Activated T-helper 1 cell treated with Interleukin-2 at 50 U/mL for 16 hours (primary cell): ENCODE data around the gene TNFRSF8.

Source experiments
- DNase-seq: peaks from one replicate; pipeline ENCODE4 v3.0.0-alpha.2; 2020; ENCODE audit warnings: low read depth

The TNFRSF8 gene

DNA sequence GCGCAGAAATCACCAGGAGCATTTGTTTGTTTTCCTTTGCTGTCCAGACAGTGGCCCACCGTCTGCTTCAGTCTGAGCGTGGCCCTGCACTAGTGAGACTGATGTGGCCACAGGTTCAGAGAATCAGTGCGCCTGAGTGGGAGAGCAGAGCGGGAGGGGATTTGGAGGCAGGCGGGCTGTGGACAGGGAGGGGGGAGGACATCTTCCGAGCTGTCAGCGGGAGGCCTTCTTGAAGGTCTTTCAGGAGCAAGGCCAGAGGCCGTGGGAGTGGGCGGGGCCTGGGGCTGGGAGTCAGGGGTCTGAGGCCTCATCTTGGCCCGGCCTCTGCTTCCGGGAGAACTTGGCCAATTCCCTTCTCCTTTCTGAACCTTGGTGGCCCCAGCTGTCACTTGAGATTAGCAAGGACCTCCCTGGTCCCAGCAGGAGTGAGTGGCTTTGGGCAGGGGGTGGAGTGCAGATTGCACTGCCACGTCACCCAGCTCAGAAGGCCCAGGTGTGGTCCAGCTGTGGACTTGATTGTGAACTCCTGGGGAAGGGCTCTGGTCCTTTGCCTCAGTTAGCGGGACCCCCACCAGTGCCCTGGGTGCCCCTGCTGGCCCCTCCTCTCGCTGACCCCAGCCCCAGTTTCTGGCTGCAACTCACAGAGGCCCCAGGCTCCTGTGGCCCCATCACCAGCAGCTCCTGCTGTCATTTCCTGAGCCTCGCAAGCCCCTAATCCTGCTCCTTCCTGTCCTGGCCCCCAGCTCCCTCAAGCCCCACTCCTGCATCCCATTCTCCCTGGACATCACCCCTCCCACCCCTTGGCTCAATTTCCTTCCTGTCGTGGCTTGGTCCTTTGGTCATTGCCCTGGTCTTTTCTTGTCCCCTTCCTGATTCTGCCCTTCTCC, 112.1 kb downstream of the TNFRSF8 start:
- no peak for DNase-seq

DNA sequence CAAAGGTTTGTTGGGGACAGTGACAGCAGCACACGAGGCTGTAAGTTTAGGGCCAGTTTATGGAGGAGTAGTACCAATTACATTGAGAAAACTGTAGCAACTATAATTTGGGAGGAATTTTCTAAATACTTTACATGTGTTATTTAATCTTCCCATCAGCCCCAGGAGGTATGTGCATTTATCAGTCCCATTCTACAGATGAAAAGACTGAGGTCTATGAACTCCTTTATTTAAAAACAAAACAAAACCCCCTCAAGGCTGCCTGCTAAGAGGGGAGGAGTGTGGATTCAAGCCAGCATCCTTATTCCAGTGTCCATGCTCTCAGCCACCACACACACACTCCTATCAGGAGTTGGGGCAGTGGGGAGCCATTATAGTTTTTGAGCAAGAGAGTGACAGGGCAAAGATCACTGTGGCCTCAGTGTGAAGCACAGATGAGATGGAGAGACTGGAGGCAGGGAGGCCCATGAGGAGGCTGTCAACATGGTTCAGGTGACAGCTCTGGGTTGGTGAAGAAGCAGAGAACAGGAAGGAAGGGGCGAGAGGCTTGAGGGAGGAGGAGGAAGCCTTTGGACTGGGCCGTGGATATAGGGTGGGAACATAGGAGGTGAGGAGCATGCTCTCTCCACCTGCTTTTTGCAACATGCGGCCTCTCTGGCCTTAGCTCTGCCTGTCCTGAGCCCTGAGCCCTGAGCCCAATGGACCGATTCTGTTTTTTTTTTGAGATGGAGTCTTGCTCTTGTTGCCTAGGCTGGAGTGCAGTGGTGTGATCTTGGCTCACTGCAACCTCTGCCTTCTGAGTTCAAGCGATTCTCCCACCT, 113.4 kb downstream of the TNFRSF8 start:
- no peak for DNase-seq

DNA sequence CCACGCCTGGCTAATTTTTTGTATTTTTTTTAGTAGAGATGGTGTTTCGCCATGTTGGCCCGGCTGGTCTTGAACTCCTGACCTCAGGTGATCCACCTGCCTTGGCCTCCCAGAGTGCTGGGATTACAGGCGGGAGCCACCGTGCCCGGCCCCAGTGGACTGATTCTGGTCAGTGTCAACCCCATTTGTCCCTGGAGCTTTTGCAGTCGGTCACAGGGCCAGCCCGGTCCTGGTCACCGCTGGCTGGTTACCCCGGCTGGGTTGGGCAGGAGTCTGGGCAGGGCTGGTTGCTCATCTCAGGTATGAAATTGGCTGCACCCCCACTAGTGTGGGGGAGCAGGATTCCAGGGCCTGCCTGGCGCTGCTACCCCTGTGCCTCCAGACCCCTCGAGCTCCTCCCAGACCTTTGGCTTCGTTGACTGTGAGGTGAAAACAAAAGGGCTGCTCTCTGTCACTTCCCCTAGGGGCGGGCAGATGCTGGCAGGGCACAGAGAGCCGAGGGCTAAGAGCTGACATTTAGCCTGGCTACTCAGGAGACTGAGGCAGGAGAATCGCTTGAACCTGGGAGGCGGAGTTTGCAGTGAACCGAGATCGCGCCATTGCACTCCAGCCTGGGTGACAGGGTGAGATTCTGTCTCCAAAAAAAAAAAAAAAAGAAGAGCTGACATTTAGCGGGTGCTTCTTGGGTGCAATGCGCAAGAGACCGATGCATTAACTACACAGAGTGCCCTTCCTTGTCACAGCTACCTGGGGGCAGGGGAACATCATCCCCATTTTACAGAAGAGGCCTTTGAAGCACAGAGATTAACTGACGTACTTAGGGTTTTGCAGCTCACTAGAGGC, 114.3 kb downstream of the TNFRSF8 start:
- DNase-seq: no peak

DNA sequence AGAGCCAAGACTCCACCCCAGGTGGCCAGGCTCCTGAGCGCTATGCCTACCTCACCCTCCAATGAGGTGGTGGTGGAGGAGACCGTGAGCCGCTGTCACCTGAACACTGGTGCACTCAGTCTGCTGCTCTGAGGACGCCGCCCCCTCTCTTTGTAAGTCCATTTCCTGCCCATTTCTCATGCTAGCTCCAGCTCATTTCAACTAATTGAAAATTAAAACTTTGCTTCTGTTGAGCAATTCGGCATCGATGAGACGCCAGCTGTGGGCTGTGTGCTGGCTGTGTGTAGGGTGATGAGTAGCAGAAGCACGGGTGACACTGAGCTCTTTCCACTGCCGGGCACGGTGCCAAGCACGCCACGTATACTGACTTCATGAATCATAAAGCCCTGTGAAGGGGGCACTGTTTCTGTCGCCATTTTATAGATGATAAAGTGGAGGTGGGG, 114.9 kb downstream of the TNFRSF8 start:
- DNase-seq: peak; percentile 87

DNA sequence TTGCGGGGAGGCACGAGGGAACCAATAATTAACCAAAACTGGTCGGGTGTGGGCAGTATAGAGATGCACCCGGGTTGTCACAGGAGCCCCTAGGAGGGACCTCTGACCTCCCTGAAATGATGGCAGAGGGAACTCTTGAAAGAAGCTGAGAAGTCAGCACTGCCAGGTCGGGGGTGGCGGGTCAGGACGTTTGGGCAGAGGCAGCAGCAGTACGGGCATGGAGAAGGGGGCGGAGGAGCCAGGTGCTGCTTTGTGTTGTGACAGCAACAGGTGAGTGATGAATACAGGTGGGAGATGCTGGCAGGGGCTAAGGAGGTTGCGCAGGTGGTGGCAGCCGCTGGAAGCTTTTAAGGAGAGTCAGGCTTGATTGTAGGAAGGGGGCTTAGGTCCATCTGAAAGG, 115.4 kb downstream of the TNFRSF8 start:
- no peak for DNase-seq

DNA sequence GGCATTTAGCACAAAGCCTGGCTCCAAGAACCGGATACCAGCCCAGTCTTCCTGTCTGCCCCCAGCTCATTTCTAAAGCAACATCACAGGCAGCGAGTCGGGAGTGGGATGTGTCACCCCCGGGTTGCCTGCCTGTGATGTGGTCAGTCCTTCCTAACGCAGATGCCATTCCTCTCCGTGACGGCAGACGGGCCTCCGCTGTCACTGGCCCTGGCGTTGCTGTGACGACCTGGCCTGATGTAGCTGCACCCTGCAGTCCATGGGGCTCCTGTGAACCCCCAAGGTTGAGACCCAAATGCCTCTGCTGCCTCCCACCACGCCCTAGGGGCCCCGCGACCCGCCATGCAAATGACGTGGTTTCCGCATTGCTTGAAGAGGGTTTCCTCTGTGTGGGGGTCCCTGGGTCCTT, 116.0 kb downstream of the TNFRSF8 start:
- DNase-seq: peak; percentile 77

DNA sequence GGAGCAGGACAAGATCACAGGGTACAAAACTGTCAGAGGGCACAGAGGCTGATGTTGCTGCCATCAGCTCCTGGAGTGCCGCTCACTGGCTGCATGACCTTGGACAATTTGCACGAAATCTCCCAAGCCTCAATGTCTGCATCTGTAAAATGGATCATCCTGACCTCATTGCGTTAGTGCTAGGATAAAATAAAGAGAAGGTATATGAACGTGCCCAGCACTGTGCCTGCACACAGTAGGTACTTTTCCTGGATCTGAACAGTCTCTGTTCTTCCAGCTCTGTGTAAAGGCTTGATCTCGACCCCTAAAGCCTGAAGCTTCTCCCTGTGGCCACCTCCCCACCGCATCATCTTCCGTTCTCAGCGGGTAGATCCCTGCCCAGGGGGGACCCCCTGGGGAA, 116.6 kb downstream of the TNFRSF8 start:
- DNase-seq: no peak

DNA sequence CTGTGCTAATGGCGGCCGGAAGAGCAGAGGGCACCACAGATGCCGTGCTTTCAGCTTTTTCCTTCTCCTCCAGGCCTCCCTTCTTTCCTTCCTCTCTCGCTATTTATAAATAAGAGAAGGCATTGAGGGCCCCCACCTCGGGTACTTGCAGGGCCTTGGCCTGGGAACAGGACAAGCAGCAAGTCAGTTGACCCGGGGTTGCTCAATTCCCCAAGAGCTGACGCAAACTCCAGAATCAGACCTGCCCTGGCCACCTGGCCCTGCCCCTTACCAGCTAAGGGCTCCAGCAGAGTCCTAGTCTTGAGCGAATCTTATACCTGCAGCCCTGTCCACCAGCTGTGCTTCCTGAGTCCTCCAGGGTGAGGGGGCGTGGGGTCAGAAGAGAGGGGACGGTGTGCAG, 117.2 kb downstream of the TNFRSF8 start:
- DNase-seq: no peak

DNA sequence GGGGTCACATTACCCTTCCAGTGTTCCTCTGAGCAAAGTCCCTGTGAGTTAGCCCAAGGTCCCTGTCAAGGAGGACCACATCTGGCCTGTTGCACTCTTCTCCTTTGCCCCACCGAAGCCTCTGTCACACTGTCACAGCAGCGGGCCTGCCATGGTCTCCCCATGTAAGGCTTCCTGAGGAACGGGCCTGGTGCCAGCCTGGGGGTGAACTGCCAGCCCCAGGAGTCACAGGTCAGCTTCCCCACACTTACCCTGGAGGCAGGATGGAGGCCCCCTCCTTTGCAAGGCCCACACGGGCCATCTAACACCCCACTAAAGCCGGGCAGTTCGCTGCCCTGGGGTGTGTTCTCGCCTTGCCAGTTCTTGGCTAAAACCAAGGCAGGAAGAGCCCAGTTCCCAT, 117.8 kb downstream of the TNFRSF8 start:
- no peak for DNase-seq

DNA sequence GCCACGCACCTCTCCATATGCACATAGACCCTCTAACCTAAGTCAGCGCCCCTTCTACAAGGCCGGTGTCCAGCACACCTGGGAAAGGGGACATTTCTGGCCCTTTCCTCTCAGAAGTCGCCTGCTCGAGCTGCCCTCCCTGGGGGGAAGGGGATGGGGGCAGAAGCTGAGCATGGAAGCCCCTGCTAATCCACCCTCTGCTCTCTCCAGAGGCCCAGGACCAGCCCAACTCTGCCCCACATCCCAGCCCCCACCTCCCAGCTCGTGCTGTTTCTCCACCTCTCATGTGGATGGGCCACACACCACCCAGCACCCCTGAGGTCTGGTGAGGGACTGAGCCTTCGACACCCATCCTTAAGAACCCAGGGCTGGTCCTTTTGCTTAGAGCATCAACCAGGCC, 118.5 kb downstream of the TNFRSF8 start:
- no peak for DNase-seq

DNA sequence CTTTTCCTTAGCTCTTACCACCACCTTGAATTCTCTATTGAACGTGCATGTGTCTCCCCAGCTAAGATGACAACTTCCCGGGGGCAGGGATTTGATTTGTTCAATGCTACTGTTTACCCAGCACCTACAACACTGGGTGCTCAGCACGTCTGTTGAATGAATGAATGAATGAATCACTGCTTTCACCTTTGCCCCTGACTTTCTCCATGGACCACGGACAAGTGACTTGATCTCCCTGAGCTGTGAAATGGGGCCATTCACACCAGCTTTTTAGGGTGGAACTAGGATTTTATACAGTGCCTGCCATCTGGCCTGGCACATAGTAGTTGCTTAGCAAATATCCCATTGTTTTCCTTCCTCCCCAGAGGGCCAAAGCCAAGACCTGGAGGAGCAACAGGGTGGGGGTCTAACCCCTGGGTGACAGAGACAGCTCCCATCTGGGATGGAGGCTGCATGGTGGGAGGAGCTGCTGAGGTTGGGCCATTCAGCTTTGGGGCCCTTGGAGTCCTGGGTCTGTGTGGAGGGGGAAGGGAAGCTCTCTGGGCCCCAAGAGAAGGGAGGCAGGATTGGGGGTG, 119.4 kb downstream of the TNFRSF8 start:
- DNase-seq: no peak

DNA sequence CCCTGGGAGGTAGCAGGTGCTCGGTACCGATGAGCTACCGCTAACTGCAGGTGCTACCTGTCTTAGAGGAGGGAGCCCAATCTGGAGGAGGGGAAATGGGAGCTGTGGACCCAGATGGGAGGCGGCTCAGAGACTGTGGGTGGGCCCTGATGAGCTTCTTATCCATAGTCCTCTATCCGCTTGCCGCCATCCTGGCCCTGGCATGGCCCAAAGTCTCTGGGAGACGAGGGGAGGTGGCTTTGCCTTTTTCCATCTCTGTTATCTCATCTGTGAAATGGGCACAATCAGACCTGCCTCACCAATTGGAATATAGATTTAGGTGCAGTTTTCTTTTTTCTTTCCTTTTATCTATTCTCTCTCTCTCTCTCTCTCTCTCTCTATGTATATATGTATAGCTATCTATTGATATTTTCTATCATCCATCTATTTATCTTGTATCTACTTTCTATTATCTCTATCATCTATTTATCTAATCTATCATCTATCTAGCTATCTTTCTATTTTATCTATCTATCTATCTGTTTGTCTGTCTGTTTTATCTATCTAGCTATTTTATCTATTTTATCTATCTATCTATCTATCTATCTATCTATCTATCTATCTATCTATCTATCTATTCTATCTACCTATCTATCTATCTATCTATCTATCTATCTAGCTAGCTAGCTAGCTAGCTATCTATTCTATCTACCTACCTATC, 120.1 kb downstream of the TNFRSF8 start:
- DNase-seq: no peak

DNA sequence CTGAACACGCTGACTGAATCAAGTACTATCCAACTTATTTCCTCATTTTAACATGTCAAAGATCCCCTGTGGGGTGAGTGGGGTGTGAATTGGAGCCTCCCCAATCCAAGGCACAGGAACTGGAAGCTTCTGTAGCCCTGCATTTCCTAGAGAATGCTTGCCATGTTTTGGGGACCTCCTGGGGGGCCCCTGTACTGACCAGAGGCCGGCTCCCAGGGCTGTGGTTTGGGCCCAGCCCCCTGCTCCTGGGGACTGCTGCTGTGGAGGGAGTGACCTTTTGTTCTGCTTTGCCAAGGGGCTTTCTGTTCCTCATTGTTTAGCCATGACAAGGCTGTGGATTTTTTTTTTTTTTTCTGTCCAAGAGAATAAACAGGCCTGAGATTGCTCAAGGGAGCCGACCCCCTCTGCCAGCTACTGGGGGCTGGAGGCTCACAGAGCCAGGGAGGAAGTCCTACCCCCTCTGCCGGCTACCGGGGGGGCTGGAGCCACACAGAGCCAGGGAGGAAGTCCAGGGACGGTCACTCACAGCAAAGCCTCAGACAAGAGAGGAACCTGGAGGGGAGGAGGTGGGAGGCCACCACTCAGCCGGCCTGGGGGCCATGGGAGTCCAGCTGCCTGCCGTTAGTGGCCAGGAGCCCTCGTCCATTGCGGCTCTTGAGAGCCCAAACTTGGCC, 121.0 kb downstream of the TNFRSF8 start:
- DNase-seq: no peak

DNA sequence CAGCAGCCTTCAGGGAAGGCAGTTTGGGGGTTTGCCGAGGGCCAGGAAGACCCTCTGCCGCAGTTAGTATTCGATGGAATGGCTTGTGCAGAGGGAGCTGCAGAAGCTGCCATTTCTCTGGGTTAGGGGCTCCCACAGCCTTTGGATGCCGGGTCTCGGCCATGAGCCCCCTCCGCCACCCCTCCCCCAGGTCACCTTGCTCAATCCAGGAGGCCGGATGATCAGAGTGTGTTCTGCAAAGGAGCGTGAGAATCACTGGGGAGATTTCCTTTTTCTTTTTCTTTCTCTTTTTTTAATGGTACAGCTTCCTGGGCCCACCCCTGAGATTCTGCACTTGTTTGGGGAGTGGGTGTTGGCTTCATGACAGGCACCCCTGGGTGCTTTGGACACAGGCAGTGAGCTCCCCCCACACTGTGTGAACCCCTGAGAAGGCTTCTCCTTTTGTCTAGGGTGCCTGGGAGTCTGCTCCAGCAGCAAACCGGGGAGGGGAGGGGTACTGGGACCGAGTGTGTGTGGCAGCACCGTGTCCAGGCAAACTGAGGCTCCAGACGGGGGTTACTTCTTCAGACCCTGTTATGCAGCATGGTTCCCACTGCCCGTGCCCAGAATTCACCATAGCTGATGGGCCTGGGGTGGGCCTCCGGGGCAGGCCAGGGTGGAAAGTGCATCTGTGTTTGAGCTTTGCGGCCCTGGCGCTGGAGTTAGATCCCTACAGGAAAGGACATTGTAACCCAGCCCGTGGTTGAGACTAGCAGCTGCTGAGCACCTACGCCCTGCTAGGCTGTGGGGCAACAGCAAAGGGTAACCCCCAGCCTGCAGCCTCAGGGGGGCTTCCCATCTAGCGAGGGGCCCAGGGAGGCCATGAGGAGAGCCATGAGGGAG, 122.2 kb downstream of the TNFRSF8 start:
- no peak for DNase-seq

DNA sequence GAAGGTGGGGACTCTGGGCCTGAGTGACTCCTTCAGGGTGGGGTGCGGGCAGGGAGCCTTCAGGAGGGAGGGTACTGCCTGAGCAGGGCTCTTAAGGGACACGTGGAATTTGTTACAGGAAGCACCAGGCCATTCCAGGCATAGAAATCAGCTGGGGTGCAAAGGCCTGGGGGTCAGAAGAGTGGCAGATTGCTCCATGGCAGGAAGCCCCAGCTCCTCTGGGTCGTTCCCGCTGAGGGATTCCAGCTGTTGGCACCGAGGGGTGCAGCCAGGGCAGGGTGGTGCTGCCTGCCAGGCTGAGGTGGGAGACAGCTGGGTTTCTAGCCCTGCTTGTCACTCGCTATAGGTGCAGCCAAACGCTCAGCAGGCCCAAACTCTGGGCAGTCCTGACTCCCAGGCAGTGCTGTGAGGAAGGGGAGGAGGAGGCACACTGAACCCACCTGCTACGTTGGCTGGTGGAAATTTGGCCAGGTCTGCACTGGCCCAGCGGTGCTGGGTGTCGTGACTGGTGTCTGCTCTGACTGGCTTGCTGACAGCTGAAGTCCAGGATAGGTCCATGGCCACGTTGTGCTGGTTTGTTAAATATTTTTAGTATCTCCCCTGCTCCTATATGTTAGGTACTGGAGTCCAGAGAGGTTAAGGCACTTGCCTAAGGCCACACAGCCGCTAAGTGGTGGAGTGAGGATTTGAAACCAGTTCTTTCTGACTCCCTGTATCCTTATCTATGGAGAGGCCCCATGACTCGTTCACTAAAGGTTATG, 123.0 kb downstream of the TNFRSF8 start:
- no peak for DNase-seq

DNA sequence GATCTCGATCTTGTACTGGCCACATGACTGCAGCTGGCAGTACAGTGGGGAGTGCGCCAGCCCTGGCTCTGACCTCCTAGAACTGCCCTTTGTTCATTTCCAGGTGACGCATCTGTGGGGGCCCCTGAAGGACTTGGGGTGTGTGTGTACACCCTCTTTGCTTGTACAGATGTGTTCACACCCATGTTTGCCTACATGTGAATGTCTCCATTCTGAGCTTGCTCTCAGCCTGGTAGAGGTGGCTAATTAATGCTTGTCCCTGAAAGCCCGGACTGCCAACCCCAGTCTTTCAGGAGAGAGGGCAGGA, 123.5 kb downstream of the TNFRSF8 start:
- no peak for DNase-seq

DNA sequence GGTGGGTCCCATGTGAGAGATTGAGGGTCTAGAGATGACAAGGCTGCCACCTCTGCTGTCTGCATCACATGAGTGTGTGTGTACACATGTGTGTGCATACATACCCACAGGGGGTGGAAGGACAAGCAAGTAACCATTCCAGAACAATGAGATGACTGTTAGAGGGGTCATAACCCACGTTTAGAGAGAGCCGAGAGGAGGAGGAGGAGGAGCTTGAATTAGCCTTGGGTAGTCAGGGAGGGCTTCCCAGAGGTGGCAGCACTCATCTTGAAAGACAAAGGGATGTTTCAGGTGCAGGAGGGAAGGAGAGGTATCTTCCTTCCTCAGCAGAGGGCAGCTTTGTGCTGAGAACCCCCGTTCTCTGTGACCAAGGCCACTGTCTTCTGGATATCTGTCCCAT, 125.0 kb downstream of the TNFRSF8 start:
- DNase-seq: no peak

DNA sequence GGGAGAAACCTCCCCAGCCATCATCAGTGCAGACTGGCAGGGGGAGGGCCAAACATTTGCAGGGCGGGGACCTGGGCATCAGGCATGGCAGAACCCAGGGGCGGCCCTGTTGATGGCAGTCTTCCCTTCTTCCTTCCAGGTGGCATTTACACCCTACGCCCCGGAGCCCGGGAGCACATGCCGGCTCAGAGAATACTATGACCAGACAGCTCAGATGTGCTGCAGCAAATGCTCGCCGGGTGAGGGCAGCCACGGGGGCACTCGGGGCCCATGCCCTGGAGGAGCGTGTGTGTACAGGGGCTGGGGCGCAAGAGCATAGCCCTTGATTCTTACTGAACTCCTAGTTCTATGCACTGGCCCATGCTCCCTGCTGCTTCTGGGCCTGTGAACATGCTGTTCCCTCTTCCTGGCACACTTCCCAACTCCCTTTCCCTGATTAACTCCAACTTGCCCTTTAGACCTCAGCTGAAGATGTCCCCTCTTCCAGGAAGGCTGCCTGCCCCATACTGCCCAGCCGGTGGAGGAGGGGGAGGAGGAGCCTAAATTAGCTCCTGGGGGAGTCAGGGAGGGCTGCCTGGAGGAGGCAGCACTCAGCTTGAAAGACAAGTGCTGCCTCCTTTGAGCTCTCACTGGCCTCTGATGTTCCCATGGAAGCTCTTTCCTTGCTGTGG, 125.7 kb downstream of the TNFRSF8 start:
- no peak for DNase-seq

DNA sequence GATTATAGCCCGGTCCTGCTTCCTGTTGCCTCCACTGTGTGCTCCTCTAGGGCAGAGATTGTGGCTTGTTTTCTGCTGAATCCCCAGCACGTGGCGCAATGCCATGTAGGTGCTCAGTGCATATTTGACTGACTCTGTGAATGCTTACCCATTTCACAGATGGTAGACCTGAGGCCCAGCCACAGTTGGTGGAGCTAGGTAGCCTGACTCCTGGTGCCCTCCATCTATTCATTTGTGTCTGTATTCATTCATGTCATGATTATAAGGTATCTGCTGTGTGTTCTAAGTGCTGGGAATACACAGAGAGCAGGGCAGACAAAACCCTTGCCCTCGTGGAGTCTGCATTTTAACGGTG, 126.2 kb downstream of the TNFRSF8 start:
- DNase-seq: no peak
